ENCODE results near the gene STK24.

GRCh38 chr13:98595134-98595533 is 18.2 kb upstream of the STK24 start:
- TF ChIP-seq CBX2 (IDR thresholded peaks at IDR 0.05; ENCODE audit: borderline replicate concordance, low read depth) (no peak), NPAS2 (CRISPR knock-in tag; IDR thresholded peaks at IDR 0.05; ENCODE audit: borderline replicate concordance) (no peak), EP300 (IDR thresholded peaks at IDR 0.05) (no peak), RAD21 (conservative IDR thresholded peaks at IDR 0.05 in 1 of 2, IDR thresholded peaks at IDR 0.05 in 1 of 2) (no peak), NR3C1 (IDR thresholded peaks at IDR 0.05) (no peak), MYC (IDR thresholded peaks at IDR 0.05; ENCODE audit: borderline replicate concordance, low read length) (no peak), BCL3 (IDR thresholded peaks at IDR 0.05) (no peak), ZSCAN20 (CRISPR knock-in tag; IDR thresholded peaks at IDR 0.05) (no peak), ZFP36 (IDR thresholded peaks at IDR 0.05; ENCODE audit: borderline replicate concordance, partially characterized antibody) (no peak), USF2 (IDR thresholded peaks at IDR 0.05) (no peak), CHD2 (IDR thresholded peaks at IDR 0.05; ENCODE audit: low read length, partially characterized antibody) (no peak), HOXA7 (CRISPR knock-in tag; IDR thresholded peaks at IDR 0.05) (no peak), GATA3 (IDR thresholded peaks at IDR 0.05; ENCODE audit: borderline replicate concordance) (no peak)
- TF ChIP-seq, protein P1, sequence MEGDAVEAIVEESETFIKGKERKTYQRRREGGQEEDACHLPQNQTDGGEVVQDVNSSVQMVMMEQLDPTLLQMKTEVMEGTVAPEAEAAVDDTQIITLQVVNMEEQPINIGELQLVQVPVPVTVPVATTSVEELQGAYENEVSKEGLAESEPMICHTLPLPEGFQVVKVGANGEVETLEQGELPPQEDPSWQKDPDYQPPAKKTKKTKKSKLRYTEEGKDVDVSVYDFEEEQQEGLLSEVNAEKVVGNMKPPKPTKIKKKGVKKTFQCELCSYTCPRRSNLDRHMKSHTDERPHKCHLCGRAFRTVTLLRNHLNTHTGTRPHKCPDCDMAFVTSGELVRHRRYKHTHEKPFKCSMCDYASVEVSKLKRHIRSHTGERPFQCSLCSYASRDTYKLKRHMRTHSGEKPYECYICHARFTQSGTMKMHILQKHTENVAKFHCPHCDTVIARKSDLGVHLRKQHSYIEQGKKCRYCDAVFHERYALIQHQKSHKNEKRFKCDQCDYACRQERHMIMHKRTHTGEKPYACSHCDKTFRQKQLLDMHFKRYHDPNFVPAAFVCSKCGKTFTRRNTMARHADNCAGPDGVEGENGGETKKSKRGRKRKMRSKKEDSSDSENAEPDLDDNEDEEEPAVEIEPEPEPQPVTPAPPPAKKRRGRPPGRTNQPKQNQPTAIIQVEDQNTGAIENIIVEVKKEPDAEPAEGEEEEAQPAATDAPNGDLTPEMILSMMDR (IDR thresholded peaks at IDR 0.05): no peak

Measured in A549 (cell line).